Colonic mucosa (tissue), 4 donors: ENCODE results near the gene SGSM1. TPM values are rescaled to one million over a fixed set of nuclear protein-coding genes. Genes with fewer than 3 reads are reported as not detected.

Source experiments
- DNase-seq: peaks from one replicate; pipeline ENCODE4 v3.0.0-alpha.2; 2020
- H3K27ac ChIP-seq: fragments of 200-600 bp; one replicate; pipeline ENCODE4 v1.8.0; 2021
- H3K27me3 ChIP-seq: fragments of 200-600 bp; one replicate; pipeline ENCODE4 v1.8.0; 2021
- H3K36me3 ChIP-seq: fragments of 200-600 bp; one replicate; pipeline ENCODE4 v1.8.0; 2021
- H3K4me1 ChIP-seq: fragments of 200-600 bp; one replicate; pipeline ENCODE4 v1.8.0; 2021; ENCODE audit warnings: mild to moderate bottlenecking
- H3K4me3 ChIP-seq: fragments of 200-600 bp; one replicate; pipeline ENCODE4 v1.8.0; 2021
- H3K9ac ChIP-seq, 2 donors: one replicate each; pipeline ENCODE4 v1.7.0; 2013; ENCODE audit warnings: control low read depth in 2 of 2, low read depth in 2 of 2, low read length in 2 of 2
- H3K9me3 ChIP-seq: fragments of 200-600 bp; one replicate; pipeline ENCODE4 v1.8.0; 2021
- intact Hi-C: fragments of 100-400 bp; cut with DNase I; formaldehyde crosslinking; loops from one replicate; pipeline ENCODE4 v1.14.1; 2022
- total RNA-seq, 2 donors: library from RNA; stranded (reverse); fragmentation: NEBNext Ultra II Directional in 1 of 2; extraction: Animal tissue kit (Norgen Biotek cat#: 25700) in 1 of 2; gene quantifications; one replicate each; pipeline ENCODE4 v1.2.1, GENCODE V29; 2021
- TF ChIP-seq, protein P1 (sequence below): fragments of 200-600 bp; IDR thresholded peaks from one replicate; pipeline ENCODE4 v1.8.0; 2022; ENCODE audit warnings: antibody characterized with exemption, mild to moderate bottlenecking
- donor health status: healthy.
- donor health status: DM: no; HTN: no; CAD: no.
- donor health status: DM: no; HTN: no; CAD: no.

Gene SGSM1
- total RNA-seq, 2 donors from 2014 or later, result 3.3 to 3.9 TPM

DNA sequence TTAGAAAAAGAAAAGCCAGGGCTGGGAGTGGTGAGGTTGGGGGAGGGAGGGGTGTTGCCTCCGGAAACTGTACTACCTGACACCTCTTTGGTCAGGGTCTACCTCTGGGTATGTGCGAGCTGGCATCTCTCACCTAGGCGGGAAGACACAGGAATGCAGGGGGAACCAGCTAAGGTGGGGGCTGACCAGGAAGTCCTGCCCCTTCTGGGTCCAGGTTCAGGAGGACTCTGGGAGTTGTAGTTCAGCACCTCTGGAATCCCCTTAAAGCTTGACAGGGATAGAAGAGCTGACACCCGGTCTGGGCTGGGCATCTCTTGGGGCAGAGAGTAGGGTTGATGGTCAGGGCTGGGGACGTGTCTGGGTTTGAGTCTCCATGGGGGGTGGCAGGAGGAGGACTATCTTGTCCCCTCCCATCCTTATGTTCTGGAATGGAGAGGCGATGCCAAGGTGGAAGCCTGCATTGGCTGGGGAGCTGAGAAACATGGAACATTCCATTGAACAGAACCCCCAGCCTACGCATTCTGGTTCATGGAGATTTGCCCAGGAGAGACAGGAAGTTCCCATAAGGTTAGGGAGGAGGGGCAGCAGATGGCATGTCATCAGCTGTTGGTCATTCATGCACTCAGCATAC is 144.4 kb downstream of the SGSM1 start:
- TF ChIP-seq, protein P1, sequence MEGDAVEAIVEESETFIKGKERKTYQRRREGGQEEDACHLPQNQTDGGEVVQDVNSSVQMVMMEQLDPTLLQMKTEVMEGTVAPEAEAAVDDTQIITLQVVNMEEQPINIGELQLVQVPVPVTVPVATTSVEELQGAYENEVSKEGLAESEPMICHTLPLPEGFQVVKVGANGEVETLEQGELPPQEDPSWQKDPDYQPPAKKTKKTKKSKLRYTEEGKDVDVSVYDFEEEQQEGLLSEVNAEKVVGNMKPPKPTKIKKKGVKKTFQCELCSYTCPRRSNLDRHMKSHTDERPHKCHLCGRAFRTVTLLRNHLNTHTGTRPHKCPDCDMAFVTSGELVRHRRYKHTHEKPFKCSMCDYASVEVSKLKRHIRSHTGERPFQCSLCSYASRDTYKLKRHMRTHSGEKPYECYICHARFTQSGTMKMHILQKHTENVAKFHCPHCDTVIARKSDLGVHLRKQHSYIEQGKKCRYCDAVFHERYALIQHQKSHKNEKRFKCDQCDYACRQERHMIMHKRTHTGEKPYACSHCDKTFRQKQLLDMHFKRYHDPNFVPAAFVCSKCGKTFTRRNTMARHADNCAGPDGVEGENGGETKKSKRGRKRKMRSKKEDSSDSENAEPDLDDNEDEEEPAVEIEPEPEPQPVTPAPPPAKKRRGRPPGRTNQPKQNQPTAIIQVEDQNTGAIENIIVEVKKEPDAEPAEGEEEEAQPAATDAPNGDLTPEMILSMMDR, result no peak
- no peak overlapping the region for H3K27ac ChIP-seq
- no peaks in the 10 kb centered on the region for H3K9me3 ChIP-seq
- no peak for DNase-seq
- H3K9ac ChIP-seq, result no peak overlapping the region
- H3K27me3 ChIP-seq, result peaks cover 4% of the 10 kb centered on the region
- H3K4me3 ChIP-seq, result no peak overlapping the region
- intact Hi-C loops, result loop anchor here (5.0 kb wide), 1 partner anchor 42 kb away; no protein-coding TSS in a partner anchor
- no peaks in the 10 kb centered on the region for H3K36me3 ChIP-seq
- no peaks in the 10 kb centered on the region for H3K4me1 ChIP-seq

DNA sequence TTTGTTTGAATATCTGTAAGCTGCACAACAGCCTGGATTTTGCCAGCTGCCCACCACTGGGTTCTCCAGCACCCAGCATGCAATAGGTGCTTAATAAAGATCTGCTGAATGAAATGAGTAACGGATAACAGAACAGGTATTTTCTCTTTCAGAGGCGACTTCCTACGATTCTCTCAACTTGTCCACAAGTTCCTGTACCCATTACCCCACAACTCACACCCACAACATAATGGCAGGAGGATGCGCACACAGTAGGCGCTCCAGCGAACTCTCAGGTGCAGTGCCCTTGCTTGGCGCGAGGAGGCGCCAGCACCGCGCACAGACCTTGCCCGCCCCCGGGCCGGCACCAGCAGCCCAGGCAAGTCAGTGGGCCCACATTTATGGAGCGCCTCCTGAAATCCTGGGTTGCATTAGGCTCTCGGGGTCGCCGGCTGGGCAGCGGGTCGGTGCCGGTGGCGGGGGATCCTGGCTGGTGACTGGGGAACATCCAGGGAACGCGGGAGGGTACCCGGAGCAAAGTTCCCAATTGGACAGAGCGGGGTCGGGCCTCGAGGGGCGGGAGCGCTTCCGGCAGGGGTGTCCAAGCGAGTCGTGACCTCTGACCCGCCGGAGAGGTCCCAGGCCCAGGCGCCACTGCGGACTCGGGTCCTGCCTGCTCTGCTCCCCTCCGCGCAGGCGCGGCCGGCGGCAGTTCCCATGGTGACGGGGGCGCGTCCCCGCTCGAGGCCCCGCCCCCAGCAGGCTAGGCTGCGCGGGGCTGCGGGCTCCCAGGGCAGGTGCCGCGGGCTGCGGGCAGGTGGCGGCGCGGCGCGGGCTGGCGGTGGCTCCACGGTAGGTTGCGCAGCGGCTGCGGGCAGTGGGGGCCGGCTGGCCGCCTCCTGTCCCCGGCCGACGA is 146.2 kb downstream of the SGSM1 start, which contains the start of gene KIAA1671:
Gene KIAA1671, plus strand, starts transcription at position 775 of the 895 bp plus-strand sequence. CDS start 75,284 bp downstream, outside the sequence.
- TF ChIP-seq, protein P1, result peak; percentile 99
- H3K36me3 ChIP-seq, result no peaks in the 10 kb centered on the region
- DNase-seq, result peak; percentile 91
- peak within 1 kb of the TSS; percentile 72 to 92 for H3K9ac ChIP-seq
- peaks cover 4% of the 10 kb centered on the region for H3K27me3 ChIP-seq
- H3K27ac ChIP-seq, result peak within 1 kb of the TSS; percentile 89
- intact Hi-C loops, result loop anchor here (2.0 to 5.0 kb wide), 2 partner anchors 40 to 97 kb away; no protein-coding TSS in a partner anchor
- no peaks in the 10 kb centered on the region for H3K9me3 ChIP-seq
- H3K4me1 ChIP-seq, result no peaks in the 10 kb centered on the region
- H3K4me3 ChIP-seq, result peak within 1 kb of the TSS; percentile 67

DNA sequence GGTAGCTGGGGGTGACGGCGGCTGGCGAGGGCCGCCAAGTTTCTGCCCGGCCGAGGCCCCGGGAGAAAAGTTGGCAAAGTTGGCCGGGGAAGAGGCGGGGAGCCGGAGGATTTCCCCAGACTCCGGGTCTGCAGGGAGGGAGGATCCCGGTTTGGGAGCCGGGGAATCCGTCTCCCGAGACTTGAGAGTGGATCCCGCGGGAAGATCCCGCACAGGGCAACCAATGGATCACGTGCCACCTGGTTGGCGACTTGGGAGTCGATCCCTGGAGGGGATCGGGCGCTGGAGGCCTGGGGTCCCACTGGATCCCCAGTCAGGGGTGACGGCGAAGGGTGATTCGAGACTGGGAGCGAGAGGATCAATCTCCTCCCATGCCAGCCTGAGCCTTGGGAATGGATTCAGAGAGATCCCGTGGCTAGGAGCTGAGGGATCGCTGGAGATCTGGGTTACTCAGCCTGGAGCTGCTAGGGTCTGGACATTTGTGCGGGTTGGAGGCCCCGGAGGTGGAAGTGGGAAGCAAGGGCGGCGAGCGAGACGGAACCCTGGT is 146.9 kb downstream of the SGSM1 start:
- Histone ChIP-seq H3K9me3 (no peaks in the 10 kb centered on the region), H3K4me1 (no peaks in the 10 kb centered on the region), H3K27me3 (peaks cover 4% of the 10 kb centered on the region), H3K27ac (peak overlapping the region; percentile 89), H3K4me3 (peak overlapping the region; percentile 67), H3K9ac (peak overlapping the region; percentile 72 to 92), H3K36me3 (no peaks in the 10 kb centered on the region)
- TF ChIP-seq, protein P1, result no peak
- intact Hi-C loops, result loop anchor here (2.0 to 5.0 kb wide), 2 partner anchors 39 to 96 kb away; no protein-coding TSS in a partner anchor
- peak; percentile 59 for DNase-seq

DNA sequence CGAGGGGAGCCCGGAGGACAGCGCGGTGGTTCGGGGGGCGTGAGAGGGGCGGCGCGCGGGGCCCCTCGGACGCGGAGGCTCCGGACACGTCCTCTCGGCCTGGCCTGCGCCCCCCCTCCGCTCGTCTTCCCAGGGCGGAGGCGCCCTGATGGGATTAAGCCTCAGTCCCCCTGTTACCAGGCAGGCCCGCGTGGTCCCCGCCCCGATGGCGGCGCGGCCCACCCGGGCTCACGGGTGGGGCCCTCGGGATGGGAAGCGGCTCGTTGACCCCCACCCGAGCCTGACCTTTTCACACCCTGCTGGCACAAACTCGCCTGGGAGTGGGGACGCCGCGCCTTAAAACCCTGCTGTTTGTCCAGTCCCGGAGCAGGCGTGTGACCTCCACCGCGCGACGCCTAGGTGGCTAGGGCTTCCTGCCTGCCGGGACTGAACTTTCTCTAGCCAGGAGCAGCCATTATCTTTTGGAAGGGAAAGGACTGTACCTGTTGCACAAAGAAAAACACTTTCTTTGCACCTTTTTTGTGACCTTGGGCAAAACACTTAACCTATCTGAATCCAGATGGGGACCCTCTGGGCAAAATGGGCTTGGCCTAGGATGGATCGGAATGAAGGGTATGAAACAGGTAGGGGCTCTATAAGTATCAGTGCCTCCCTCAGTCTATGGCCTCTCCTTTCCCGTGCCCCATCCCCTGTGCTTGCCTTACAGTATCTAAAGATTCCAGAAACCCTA is 147.5 kb downstream of the SGSM1 start:
- peak overlapping the region; percentile 67 for H3K4me3 ChIP-seq
- H3K9ac ChIP-seq, result peak overlapping the region; percentile 72 to 92
- peaks cover 4% of the 10 kb centered on the region for H3K27me3 ChIP-seq
- intact Hi-C loops, result loop anchor here (2.0 to 5.0 kb wide), 2 partner anchors 39 to 95 kb away; no protein-coding TSS in a partner anchor
- no peaks in the 10 kb centered on the region for H3K36me3 ChIP-seq
- H3K4me1 ChIP-seq, result no peaks in the 10 kb centered on the region
- DNase-seq, result peak; percentile 69
- H3K27ac ChIP-seq, result peak overlapping the region; percentile 89
- TF ChIP-seq, protein P1, result no peak
- no peaks in the 10 kb centered on the region for H3K9me3 ChIP-seq
